G401 (cell line): ENCODE results near the gene TCF23. TPM values are rescaled to one million over a fixed set of nuclear protein-coding genes. Genes with fewer than 3 reads are reported as not detected.
"Not testable (repeated sequence)": the region's sequence is repeated elsewhere in the genome, so short reads cannot be mapped to it uniquely, and the experiment has no call there.

Source experiments
- DNase-seq: peaks from one replicate; pipeline ENCODE4 v3.0.0-alpha.2; 2015; ENCODE audit warnings: low spot score
- in situ Hi-C: cut with HindIII; loops from 2 replicates; pipeline ENCODE4 v1.10.0; 2016; ENCODE audit warnings: low sequenced_read_pairs, mixed read lengths
- total RNA-seq: library from RNA; depleted of rRNA; stranded (reverse); fragments of >200 nt; shearing (Covaris generic); gene quantifications from 2 replicates; pipeline ENCODE4 v1.2.3, GENCODE V29; 2014

The TCF23 gene
- total RNA-seq, 1 experiment from 2014 or later: not detected

DNA sequence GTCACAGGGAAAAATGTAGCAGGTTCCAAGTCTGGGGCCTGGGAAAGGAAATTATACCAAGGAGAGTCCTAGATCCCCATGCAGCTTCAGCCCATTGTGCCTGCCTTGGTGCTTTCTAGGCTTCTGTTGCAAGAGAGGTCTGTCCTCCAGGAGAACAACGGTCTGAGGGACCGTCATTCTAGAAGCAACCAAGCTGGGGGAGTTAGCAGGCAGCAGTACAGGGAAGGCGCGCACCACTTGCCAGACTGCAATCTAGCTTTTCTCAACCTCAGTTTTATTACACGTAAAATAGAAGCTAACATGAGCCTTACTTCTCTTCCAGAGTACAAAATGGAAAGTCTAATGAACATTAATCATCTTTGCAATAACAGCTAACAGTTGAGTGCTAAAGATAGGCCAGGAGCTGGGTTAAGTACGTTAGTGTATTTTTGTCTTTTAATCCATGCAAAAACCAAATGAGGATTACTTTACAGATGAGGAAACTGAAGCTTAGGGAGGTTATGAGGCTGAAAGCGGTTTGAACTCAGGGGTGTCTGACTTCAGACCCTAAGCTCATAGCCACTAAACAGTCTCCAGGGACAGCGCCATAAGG, 1.9 kb downstream of the TCF23 start:
- in situ Hi-C loops: no loop called here
- DNase-seq: no peak

DNA sequence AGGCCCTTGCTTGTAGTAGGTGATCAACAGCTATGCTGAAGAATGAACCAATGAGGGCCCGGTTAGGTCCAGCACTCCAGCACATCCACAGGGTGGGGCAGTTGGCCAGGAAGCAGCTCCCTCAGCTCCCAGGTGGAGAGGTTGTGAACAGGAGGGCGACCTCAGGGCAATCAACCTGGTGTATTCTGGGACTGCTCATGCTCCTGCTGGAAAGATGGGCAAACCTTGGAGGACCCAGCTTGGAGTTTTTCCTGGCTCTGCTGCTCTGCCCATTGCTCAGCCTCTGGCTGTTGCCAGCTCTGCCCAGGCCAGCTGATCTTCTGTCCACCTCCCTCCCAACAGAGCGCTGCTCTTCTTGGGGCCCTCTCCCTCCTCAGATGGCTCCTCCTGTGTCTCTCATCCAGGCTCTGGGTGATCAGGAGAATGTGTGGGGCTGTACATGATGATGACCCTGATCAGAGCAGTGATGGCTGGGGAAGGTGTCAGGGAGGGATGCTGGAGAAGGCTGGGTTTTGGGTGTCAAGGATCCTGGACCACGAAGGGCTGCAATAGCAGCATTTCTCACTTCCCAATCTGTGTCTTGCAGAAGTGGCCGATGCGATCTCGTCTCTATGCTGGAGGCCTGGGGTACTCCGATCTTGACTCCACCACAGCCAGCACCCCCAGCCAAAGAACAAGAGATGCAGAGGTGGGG, 3.4 kb downstream of the TCF23 start:
- in situ Hi-C loops: no loop called here
- DNase-seq: no peak

GRCh38 chr2:27152796-27153464, 4.1 kb downstream of the TCF23 start:
- in situ Hi-C loops: no loop called here
- DNase-seq: no peak

GRCh38 chr2:27154488-27154887, 5.7 kb downstream of the TCF23 start:
- DNase-seq: no peak
- in situ Hi-C loops: no loop called here

GRCh38 chr2:27155069-27155520, 6.3 kb downstream of the TCF23 start:
- in situ Hi-C loops: no loop called here
- no peak for DNase-seq

DNA sequence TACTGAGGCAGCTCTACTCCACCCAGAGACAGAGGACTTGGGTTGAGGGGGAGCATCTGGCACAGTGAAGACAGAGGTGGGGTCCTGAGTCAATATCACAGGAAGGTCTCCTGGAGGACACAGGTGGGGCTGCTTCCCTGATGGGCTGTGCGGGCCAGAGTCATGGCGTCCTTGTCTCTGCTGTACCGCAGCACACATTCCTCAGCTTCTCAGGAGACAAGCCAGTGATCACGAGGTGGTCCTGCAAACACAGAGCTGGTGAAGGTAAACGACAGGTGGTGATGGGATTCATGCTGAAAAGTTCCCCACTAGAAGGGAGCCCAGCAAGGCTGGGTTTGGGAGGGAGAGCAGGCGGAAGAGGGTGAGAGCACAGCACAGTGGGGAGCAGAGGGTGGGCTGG, 9.7 kb downstream of the TCF23 start:
- DNase-seq: no peak
- in situ Hi-C loops: no loop called here

DNA sequence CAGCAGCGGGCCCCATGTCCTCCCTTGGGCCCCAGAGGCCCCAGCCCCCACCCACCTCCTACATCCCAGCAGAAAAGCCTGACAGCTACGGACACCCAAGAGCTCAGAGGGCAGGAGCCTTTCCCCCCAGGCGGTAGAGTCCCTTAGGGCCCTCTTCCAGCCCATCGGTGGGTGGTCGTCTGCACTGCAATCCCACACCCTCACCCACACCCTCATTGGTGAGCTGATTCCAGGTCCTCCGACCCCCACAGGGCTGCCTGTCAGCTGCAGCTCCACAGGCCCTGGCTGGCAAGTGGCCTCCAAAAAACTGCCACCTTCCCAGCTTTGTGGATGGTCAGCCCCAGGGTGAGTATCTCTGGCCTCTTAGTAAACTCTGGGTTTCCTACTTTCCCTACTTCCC, 10.5 kb downstream of the TCF23 start:
- no peak for DNase-seq
- in situ Hi-C loops: no loop called here

DNA sequence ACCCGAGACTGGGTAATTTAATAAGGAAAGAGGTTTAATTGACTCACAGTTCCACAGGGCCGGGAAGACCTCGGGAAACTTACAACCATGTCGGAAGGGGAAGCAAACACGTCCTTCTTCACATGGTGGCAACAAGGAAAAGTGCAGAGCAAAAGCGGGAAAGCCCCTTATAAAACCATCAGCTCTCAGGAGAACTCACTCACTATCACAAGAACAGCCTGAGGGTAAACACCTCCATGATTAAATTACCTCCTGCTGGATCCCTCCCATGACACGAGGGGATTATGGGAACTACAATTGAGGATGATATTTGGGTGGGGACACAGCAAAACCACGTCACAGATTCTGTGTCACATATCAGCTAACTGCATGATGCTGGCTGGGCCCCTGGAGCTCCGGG, 11.4 kb downstream of the TCF23 start:
- DNase-seq: no peak
- in situ Hi-C loops: no loop called here

DNA sequence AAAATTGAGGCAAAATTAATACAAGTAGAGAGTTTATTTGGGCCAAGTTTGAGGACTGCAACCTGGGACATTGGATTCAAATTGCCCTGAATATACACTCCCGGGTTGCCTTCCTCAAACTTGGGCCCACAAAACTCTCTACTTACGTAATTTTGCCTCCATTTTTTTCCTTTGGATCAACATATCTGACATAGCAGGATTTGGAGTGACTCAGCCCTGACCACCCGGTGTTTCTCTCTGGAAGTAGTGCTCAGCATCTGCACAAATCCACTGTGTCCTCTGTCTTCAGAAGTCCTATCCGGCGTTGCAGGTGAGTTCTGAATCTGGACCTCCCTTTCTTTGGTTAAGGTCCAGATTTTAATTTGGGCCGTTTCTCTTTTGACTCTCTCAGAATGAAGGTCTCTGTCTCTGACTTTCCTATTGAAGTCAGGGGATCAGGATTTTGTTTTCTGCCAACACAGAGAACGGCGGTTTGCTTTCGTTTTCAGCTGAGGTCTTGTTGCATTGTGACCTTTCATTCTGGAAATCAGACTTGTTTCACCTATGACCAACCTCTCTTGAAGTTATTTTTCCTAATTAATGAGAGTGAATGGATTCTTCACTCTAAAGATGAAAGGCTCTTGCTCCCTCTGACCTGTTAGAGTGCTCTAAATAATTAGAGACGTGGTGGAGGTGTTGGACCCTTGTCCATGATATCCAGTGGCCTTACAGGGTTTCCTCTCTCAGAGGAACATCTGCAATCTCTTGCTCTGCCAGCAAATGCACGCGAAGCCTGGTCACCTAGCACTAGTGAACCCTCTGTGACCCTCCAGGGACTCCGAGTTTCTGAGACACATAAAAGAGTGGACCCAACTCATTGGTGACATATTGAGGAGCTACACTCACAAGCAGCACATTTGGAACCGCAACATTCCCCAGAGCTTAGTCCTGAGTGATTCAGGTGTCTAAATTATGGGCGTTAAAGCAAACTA, 13.6 kb downstream of the TCF23 start:
- no peak for DNase-seq

DNA sequence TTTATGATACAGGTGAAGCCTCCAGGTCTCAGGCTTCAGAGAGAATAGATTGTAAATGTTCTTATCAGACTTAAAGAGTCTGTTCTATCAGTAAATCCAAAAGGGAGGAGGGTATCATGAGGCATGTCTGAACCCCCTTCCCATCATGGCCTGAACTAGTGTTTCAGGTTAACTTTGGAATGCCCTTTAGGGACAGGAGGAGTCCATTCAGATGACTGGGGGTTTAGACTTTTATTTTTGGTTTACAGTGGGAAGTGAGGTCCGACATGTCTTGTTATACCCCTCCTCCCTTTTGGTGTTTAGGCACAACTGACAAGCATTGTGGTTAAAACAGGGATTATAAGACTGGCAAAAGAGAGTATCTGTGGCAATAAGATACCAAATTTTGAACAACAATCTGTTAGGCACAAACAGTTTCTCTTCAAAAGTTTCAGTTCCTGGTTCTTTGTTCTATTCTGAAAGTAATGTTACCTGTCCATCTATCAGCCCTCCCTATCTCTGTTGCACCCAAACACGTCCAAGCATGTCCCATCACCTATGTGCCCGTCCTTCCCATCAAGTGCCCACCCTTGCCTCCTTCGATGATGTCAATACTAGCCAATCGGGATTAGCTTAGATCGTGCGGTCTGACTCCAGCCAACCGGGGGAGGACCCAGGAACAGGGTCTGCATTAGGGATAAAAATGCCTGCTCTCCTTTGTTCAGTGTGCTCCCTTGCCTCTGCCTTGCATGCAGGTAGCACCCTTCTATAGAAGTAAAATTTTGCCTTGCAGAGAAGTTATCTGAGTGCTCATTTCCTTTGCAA, 16.4 kb downstream of the TCF23 start:
- in situ Hi-C loops: no loop called here
- DNase-seq: no peak

More for the DNA sequence above, 13.6 kb downstream of the TCF23 start:
- in situ Hi-C loops: no loop called here

GRCh38 chr2:27170581-27171337, 22.0 kb downstream of the TCF23 start:
- no peak for DNase-seq

DNA sequence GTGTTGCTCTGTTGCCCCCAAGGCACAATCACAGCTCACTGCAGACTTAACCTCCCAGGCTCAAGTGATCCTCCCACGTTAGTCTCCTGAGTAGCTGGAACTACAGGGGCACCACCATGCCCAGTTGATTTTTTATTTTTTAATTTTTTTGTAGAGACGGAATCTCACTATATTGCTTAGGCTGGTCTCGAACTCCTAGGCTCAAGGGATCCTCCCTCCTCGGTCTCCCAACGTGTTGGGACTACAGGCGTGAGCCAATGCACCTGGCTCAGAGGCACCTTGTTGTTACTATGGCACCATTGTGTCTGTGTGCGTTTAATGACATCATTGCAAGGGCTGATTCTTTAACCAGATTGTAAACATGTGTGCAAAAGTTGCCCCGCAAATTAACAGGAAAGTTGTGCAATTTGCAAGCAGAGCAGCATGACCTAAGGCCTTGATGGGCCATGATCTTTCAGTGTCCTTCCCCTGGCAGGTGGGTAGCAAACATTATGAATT, 22.6 kb downstream of the TCF23 start:
- in situ Hi-C loops: no loop called here
- DNase-seq: no peak

More at GRCh38 chr2:27170581-27171337, 22.0 kb downstream of the TCF23 start:
- in situ Hi-C loops: no loop called here

DNA sequence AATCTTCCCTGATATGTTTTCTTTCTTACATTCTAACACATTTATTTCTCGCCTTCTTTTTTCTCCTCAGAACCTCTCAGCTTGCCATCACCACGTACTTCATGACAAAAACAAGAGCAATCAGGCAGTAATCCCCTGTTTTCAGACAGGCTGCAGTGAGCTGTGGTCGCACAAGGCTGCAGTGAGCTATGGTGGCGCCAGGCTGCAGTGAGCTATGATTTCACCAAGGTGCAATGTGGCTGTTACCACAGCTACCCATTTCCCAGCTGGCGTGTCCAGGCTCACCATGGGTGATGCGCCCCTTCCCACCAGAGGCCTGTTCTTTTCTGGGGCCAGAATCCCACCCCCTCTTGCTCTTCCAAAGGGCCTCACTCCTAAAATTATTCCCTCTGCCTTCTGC, 25.8 kb downstream of the TCF23 start:
- no peak for DNase-seq
- in situ Hi-C loops: no loop called here

DNA sequence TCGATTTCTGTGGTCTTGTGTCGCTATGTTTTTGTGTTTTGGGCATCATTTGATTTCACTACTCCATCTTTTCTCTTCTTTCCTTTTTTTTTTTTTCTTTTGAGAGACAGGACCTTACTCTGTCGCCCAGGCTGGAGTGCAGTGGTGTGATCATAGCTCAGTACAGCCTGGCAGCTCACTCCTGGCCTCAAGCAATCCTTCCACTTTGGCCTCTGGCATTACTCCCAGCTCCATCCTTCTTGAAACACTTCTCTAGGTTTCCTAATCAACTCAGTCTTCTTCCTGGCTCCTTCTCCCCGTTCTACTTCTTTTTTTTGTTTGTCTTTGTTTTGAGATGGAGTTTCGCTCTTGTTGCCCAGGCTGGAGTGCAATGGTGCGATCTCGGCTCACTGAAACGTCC, 26.5 kb downstream of the TCF23 start:
- DNase-seq: no peak
- in situ Hi-C loops: no loop called here

DNA sequence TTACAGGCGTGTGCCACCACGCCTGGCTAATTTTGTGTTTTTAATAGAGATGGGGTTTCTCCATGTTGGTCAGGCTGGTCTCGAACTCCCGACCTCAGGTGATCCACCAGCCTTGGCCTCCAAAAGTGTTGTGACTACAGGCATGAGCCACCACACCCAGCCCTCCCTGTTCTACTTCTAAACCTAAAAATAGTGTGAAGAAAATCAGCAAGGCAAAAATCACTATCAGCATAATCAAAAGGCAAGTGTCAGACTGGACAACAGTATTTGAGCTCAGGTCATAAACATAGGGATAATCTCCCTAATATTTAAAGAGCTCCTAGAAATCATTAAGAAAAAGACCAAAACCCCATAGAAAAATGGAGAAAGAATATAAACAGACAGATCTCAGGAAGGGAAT, 27.0 kb downstream of the TCF23 start:
- in situ Hi-C loops, DNase-seq: not testable (repeated sequence)

GRCh38 chr2:27177441-27178351, 28.9 kb downstream of the TCF23 start:
- DNase-seq: no peak
- in situ Hi-C loops: no loop called here

DNA sequence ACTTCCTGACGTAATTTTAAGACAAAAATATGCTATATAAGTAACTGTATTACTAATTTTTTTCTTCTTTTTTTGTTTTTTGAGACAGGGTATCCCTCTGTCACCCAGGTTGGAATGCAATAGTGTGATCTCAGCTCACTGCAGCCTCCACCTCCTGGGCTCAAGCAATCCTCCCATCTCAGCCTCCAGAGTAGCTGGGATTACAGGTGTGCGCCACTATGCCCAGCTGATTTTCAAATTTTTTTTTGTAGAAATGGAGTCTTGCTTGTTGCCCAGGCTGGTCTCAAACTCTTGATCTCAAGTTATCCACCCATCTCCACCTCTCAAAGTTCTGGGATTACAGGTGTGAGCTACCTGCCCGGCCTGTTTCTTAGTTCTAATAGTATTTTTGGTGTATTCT, 29.7 kb downstream of the TCF23 start:
- no peak for DNase-seq
- in situ Hi-C loops: no loop called here
